HG03108 (cell line): ENCODE measurements around the gene HIGD2B.
A peak's percentile ranks its signal among the peaks of the same experiment; 100 is the strongest.
"Not testable (repeated sequence)": the region's sequence is repeated elsewhere in the genome, so short reads cannot be mapped to it uniquely, and the experiment has no call there.

ENCODE experiments used
- ATAC-seq: cut with Tn5 transposase; IDR thresholded peaks from one replicate; pipeline ENCODE4 v1.9.1; 2021; ENCODE audit warnings: moderate library complexity; ENCODE audit not compliant: unreplicated experiment

The HIGD2B gene

GRCh38 chr15:72685925-72686794 is at the start of gene HIGD2B, which contains the start of gene BBS4:
TSS of gene HIGD2B (minus strand) at chr15:72686182. CDS start at chr15:72676374, 9,808 bp downstream.
TSS of gene BBS4 (plus strand) at chr15:72686207. CDS start at chr15:72686228, 21 bp downstream.
- ATAC-seq, result peak; percentile 90

- no peak for ATAC-seq
Observed at GRCh38 chr15:72735111-72735510, 49.1 kb upstream of the HIGD2B start.

GRCh38 chr15:72733941-72734738 is 48.2 kb upstream of the HIGD2B start:
- no peak for ATAC-seq

- ATAC-seq, result no peak
Observed at GRCh38 chr15:72732516-72732915, 46.5 kb upstream of the HIGD2B start.

- ATAC-seq, result no peak
Observed at GRCh38 chr15:72732086-72732485, 46.1 kb upstream of the HIGD2B start.

- no peak for ATAC-seq
Observed at GRCh38 chr15:72728821-72729220, 42.8 kb upstream of the HIGD2B start.

- not testable (repeated sequence) for ATAC-seq
Observed at GRCh38 chr15:72728249-72728648, 42.3 kb upstream of the HIGD2B start.

GRCh38 chr15:72727154-72727553 is 41.2 kb upstream of the HIGD2B start:
- ATAC-seq, result no peak

- ATAC-seq, result not testable (repeated sequence)
Observed at GRCh38 chr15:72725851-72726250, 39.9 kb upstream of the HIGD2B start.

GRCh38 chr15:72725446-72725845 is 39.5 kb upstream of the HIGD2B start:
- ATAC-seq, result no peak

- no peak for ATAC-seq
Observed at GRCh38 chr15:72724028-72724427, 38.0 kb upstream of the HIGD2B start.

GRCh38 chr15:72722071-72722696 is 36.2 kb upstream of the HIGD2B start:
- ATAC-seq, result no peak

GRCh38 chr15:72708551-72709303 is 22.7 kb upstream of the HIGD2B start:
- ATAC-seq, result not testable (repeated sequence)

- no peak for ATAC-seq
Observed at GRCh38 chr15:72706266-72706665, 20.3 kb upstream of the HIGD2B start.

GRCh38 chr15:72700076-72700475 is 14.1 kb upstream of the HIGD2B start:
- ATAC-seq, result no peak

- ATAC-seq, result no peak
Observed at GRCh38 chr15:72698938-72699337, 13.0 kb upstream of the HIGD2B start.

- no peak for ATAC-seq
Observed at GRCh38 chr15:72690938-72691337, 5.0 kb upstream of the HIGD2B start.

GRCh38 chr15:72688697-72689096 is 2.7 kb upstream of the HIGD2B start:
- no peak for ATAC-seq

- ATAC-seq, result no peak
Observed at GRCh38 chr15:72685301-72685924, 569 bp downstream of the HIGD2B start.

- no peak for ATAC-seq
Observed at GRCh38 chr15:72682772-72683171, 3.2 kb downstream of the HIGD2B start.
